Mammary epithelial cell (primary cell): ENCODE results near the gene SLC7A14.

Experiments used
- CTCF ChIP-seq, 2 donors: IDR thresholded peaks in 1 of 2; conservative IDR thresholded peaks in 1 of 2; 2 replicates each; pipeline ENCODE4 v1.5.1; 2011 to 2012; ENCODE audit warnings: inconsistent platforms in 2 of 2, low read length in 2 of 2, mild to moderate bottlenecking in 2 of 2, control low read depth in 1 of 2, low read depth in 1 of 2; ENCODE audit not compliant: insufficient read depth in 1 of 2; ENCODE audit errors: extremely low read depth in 1 of 2
- EZH2 ChIP-seq: IDR thresholded peaks from 2 replicates; pipeline ENCODE4 v1.6.1; 2012; ENCODE audit warnings: low read length, inconsistent platforms, borderline replicate concordance

- TF ChIP-seq CTCF (conservative IDR thresholded peaks at IDR 0.05 in 1 of 2, IDR thresholded peaks at IDR 0.05 in 1 of 2; ENCODE audit: extremely low read depth in 1 of 2, insufficient read depth in 1 of 2, low read depth in 1 of 2, low read length in 2 of 2) (no peak), EZH2 (no peak)
Observed at GRCh38 chr3:170477395-170477794, 108.5 kb downstream of the SLC7A14 start.
